HS-27A (cell line): Measurements from ENCODE around the gene CUL3.

Experiments used
- DNase-seq: peaks from one replicate; pipeline ENCODE4 v3.0.0-alpha.2; 2012; ENCODE audit warnings: low read depth, missing footprints

The CUL3 gene

GRCh38 chr2:224472137-224472536 is 113.0 kb downstream of the CUL3 start:
- no peak for DNase-seq

- no peak for DNase-seq
Observed at GRCh38 chr2:224469374-224469964, 115.7 kb downstream of the CUL3 start.

DNA sequence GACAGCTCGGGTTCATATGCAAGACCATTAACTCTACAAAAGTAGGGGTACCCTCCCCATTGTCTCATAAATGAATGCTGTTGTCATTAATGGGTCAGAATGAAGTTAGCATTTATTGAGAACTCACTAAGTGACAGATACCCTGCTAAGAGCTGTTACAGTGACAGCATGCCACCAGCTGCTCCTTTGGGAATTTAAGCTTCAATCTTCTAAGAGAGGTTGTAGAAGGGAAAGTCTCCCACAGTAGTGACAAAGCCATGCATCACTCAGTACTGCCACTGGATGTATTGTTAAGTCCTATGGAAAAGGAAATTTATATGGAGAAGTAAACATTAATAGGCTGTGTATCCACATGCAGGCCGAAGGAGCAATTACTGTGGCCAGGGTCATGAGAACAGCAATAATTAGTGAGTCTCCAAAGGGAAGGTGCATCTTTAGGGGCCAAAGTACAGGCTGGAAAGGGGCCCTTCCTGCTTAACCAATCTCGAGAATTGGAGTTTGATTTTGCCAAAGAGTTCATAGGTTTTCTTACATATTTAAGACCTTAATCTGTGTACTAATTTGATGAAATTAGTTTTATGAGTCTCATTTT is 118.8 kb downstream of the CUL3 start:
- no peak for DNase-seq

DNA sequence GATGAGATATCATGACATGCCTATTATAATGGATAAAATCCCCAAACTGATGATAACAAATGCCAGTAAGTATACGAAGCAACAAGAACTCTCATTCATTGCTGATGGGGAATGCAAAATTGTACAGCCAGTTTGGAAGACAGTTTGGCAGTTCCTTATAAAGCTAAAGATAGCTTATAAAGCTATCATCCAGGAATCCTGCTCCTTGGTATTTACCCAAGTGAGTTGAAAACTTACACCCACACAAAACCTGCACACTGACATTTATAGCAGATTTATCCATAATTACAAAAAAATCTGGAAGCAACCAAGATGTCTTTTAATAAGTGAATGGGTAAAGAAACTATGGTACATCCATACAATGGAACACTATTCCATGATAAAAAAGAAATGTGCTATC is 123.8 kb downstream of the CUL3 start:
- no peak for DNase-seq

- no peak for DNase-seq
Observed at GRCh38 chr2:224457408-224458096, 127.6 kb downstream of the CUL3 start.

GRCh38 chr2:224453892-224454291 is 131.3 kb downstream of the CUL3 start:
- DNase-seq = no peak

DNA sequence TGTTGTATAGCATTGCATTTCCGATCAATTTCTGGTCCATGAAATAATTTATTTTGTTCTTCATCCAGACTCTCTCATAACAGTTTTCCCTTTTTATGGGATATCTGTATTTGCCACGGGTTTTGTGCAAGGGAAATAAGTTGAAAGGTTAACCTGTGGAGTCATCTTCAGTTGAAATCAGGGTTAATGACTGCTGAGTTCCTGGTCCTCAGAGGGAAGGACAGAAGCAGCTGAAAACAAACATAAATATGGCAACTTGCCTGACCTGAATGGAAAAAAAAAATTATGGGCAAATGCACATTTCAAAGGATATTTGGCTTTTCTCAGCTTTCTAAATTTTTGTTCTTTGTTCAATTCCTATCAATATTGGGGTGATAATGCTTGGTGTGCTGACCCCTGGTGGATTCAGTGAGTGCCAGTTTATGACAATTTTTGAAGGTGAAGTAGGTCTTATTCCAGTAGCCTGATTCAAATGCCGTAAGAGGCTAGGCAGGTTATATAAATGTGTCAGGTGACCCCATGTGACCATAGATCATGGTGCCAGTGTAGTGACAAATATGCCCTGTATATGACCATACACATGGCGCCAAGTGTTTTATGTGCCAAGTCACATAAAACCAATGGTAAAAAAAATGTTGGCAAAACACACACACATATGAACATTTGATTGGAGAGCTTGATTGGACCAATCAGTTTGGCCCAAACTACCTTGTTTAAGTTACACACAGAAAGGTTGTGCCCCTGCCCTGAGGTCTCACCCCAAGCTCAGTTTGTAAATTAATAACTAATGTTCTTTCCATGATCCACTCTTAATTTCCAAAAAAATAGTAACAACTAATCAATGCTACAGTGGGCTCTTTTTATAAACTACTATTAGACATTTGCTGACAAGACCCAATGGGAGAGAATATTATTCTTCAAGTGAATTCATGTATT is 135.7 kb downstream of the CUL3 start:
- DNase-seq = no peak

DNA sequence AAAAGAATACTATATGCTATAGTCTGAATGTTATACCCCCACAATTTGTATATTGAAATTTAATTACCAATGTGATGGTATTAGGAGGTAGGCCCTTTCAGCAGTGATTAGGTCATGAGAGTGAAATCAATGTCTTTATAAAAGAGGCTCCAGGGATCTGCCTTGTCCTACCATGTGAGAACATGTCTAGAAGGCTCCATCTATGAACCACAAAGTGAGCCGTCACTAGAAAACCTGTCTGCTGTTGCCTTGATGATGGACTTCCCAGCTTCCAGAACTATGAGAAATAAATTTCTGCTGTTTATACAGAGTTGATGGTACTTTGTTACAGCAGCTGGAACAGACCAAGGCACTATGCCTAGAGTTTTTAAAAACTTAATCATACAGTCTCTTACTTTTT is 136.9 kb downstream of the CUL3 start:
- DNase-seq = no peak

DNA sequence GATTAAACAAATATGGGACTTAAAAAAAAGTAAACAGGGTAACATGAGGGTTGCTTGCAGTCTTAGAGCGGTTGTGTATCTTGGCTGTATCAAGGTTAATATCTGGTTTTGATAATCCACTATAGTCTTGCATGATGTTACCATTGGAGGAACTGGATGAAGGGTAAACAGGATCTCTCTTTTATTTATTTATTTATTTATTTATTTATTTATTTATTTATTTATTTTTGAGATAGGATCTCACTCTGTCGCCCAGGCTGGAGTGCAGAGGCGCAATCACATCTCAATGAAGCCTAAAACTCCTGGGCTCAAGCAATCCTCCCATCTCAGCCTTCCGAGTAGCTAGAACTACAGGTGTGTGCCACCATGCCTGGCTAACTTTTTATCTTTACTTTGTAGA is 140.4 kb downstream of the CUL3 start:
- no peak for DNase-seq

GRCh38 chr2:224444021-224444420 is 141.1 kb downstream of the CUL3 start:
- DNase-seq = no peak

DNA sequence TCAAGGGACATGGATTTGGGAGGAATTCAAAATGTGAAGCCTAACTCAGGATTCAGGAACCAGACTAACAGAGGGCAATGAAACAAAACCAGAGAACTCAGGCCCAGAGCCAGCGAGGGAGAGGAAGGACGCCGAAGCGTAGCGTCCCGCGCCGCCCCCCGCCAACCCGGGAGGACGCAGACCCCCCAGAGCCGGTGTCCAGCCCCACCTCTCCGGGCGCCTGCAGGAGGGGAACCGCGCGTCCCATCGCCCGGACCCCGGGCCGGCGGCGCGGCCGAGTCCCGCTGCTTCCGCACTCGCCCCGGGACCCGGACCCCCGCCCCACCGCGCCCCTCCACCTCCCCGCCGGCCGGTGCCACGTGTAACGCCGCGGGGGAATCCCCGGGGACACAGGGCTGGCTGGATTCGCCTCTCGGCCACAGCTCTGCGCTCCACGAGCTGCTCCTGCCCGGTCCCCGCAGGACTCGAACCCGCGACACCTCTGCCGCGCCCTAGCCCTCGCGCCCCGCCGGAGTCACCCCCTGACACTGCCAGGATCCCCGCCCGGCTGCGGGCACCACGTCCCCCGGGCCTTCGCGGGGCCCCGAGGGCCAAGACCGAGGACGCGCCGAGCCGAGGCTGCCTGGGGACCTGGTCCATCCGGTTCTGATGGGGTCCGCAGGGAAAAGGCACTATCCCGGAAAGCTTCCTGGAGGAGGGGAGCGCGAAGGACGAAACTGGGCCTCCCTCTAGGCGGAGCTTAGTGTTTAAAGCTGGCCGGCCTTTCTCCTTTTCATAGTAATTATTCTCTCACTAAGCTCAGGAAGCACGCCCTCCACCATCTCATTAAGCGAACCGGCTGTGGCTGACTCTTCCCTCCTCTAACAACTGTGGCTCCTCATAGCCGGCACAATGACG is 142.8 kb downstream of the CUL3 start:
- no peak for DNase-seq

- DNase-seq = no peak
Observed at GRCh38 chr2:224440988-224441387, 144.2 kb downstream of the CUL3 start.

DNA sequence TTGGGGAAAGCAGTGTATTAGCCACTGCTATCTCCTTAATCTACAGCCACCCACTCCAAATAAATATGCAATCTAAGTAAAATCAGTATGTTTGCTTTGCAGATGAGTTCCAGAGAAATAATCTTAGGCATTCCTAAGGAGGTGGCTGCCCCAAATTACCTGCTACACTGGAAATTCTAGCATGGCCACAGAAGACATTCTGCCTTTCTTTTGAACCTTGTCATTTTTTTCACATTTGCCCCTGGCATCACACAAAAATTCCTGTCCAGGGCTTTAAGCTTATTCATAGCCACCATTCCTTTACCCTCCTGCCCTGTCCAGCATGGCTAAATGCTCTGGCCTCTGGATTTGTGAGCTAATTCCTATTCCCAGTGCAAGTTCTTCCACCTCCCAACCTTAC is 146.4 kb downstream of the CUL3 start:
- no peak for DNase-seq

DNA sequence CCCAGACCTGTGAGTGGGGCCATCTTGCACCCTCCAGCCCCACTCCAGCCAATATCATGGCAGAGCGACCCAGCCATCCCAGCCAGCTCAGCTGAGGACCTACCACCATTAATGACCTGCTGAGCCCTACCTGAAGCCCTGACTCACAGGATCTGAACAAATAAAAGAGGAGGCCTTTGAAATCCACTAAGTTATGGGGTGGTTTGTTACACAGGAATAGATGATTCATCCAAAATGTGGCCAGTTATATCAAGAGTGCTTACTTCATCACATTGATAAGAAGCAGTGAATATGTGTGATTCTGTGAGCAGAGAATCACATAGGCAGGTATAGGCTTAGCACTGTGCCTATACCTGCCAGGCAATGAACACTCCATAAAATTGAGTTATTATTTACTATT is 148.5 kb downstream of the CUL3 start:
- DNase-seq = no peak

DNA sequence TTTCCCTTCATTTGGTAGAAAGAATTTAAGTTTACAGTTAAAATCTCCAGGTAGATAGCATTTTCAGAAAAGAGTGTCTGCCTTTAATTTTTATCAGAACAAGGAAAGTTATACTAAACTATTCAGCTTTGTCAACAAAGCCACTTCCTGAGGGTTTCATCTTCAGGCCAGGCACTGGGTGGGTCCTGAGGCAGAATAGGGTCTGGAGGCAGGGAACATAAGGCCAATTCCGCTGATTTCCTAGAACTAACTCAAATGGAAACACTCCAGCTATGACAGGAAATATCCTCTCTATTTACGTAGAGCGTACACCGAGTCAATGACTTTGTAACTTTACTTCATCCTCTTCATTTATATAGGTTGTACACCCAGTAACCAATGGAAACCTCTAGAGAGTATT is 150.5 kb downstream of the CUL3 start:
- no peak for DNase-seq

DNA sequence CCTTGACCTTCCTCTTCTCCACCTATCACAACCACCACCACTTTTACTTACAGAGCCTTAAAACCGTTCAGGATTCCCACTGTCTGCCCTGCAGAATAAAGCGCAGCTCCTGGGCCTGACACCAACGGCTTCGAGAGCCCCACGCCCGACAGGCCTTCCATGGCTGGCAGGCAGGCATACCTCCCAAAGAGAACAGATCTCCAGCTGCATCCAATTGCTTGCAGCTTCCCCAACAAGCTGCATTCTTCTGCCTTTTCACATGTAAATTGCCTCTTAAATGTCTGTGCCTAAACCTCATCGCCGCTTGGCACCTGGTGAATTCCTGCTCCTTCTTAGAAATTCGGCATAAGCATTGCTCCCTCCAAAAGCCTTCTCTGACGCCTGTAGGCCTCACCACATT is 151.7 kb downstream of the CUL3 start:
- no peak for DNase-seq

DNA sequence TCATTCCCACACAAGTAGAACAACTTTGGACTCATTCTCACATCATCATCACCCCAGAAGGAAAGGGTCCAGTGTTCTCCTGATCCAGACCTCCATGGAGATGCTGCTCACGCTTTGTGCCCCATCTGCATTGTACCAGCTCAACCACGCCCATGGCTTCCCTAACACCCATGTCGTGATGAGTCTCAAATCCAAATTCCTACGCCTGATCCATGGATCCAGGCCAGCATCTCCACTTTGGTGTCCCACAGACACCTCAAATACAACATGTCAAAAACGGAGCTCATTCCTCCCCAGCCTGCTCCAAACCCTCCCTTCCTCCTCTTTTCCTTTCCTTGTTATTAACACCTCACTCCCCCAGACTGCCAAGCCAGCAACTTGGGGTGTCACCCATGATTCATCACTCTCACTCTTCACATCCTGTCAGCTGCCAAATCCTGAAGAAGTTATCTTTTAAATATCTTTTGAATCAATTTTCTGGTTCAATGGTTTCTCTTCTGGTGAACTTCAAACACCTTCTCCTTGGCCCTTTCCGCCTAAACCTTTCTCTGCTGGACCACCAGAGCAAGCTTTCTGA is 153.1 kb downstream of the CUL3 start:
- DNase-seq = no peak

GRCh38 chr2:224429441-224429810 is 155.7 kb downstream of the CUL3 start:
- DNase-seq = no peak

DNA sequence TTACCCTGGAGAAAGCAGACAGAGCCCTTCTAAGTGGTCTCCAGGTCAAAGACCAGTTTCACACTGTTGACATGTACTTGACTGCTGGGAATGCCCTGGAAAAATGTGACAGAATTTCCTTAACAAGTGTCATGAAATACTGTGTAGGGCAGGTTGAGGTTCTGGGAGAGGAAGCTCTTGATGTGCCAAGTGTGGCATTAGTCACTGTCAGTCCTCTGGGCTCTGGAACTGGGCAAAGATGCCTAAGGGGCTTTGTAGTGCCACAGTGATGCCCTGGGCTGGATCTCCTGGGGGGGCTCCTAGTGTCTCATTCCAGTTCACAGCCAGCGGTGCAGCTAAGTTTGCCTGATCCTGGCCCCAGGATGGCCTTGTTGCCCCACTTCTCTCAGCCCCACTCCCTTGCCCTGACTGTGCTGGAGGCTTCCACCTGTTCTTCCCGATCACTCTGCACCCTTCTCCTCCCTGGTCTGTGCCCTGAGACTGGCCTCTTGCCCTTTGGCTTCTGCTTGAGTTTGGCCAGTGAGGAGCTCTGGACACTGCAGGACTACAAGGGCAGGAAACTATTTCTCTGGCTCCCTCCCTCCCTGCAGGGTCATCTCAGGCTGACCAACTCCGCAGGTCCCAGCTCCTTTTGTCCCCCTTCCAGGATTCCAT is 156.2 kb downstream of the CUL3 start:
- DNase-seq = no peak

- DNase-seq = no peak
Observed at GRCh38 chr2:224427471-224427870, 157.7 kb downstream of the CUL3 start.

- DNase-seq = no peak
Observed at GRCh38 chr2:224426656-224427055, 158.5 kb downstream of the CUL3 start.
